ENCODE results near the gene VTA1.

VTA1 gene

DNA sequence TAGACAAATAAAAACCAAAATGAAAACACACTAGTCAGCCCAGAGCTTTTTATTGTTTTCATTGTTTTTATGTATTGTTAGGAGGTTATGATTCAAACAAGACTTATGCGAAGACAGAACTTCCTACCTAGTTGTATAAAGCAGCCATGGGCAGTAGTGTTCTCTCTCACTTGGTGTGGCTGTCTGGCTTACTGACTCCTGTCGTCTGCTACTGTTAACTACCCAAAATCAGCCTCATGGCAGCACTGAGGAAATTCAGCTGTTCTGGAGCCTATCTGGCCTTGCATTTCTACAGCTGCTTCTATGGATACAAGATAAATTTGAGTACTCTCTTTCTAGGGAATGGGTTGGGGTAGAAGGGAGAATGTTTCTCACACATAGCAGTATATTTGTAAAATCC is 20.4 kb downstream of the VTA1 start:
- TF ChIP-seq CTCF (conservative IDR thresholded peaks at IDR 0.05; ENCODE audit: control insufficient read depth, insufficient read depth, low read depth, low read length) = no peak
- no peak overlapping the region for H3K4me3 ChIP-seq (ENCODE audit: control insufficient read depth, low read depth, low read length)
- no peak for DNase-seq (ENCODE audit: low read depth)

DNA sequence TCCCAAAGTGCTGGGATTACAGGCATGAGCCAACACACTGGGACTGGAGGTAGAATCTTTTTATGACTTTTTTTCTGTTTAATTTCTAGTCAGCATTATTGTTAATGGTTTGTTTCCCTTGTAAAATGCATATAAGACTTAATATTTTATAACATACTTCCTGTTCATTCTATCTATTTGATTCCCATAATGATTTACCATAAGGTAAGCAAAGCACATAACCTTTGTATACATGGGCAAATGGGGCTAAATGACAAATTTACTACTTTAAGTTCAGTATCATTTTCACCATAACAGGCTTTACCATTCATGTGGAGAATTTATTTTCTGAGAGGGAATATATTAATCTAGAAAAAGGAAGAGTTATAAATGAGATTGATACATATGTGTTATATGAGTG is 24.3 kb downstream of the VTA1 start:
- TF ChIP-seq CTCF (conservative IDR thresholded peaks at IDR 0.05; ENCODE audit: control insufficient read depth, insufficient read depth, low read depth, low read length) = no peak
- no peak for DNase-seq (ENCODE audit: low read depth)

DNA sequence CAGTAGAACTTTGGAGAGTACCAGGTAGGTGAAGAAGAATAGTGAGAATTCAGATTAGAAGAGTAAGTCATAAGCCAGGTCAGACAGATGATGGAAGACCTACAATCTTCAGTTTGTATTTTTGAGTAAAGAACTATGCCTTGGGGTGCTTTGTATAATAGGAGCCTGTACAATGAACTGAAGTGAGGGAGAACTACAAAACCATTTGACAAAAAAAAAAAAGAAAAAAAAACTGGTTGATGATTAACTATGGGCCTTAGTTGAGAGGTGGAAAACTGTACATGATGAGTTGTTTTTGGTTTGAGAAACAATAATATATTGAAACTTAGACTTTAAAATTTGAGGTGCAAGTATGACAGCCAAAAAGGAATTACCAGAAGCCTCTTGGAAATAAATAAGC is 25.7 kb downstream of the VTA1 start:
- TF ChIP-seq CTCF (conservative IDR thresholded peaks at IDR 0.05; ENCODE audit: control insufficient read depth, insufficient read depth, low read depth, low read length) = no peak

More for the DNA sequence above, 24.3 kb downstream of the VTA1 start:
- H3K4me3 ChIP-seq (ENCODE audit: control insufficient read depth, low read depth, low read length) = no peak overlapping the region

DNA sequence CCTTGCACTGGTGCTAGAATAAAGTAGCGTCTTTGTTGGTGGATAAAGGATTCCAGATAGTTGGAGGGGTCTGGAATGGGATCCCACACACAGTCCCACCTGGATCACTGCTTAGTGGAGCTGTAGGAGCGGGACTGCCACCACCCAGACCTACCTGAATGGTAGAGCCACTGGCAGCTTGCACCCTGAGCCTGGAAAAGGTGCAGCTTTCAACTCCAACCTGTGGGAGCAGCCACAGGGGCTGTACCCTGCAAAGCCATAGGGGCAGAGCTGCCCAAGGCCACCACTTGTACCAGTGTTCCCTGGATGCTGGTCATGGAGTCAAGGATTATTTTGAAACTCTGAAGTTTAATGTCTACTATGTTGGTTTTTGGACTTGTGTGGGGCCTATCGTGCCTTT is 26.9 kb downstream of the VTA1 start:
- H3K4me3 ChIP-seq (ENCODE audit: control insufficient read depth, low read depth, low read length) = no peak overlapping the region
- no peak for DNase-seq (ENCODE audit: low read depth)
- no peak for TF ChIP-seq CTCF (conservative IDR thresholded peaks at IDR 0.05; ENCODE audit: control insufficient read depth, insufficient read depth, low read depth, low read length)

More for the DNA sequence above, 25.7 kb downstream of the VTA1 start:
- no peak overlapping the region for H3K4me3 ChIP-seq (ENCODE audit: control insufficient read depth, low read depth, low read length)
- DNase-seq (ENCODE audit: low read depth) = no peak

DNA sequence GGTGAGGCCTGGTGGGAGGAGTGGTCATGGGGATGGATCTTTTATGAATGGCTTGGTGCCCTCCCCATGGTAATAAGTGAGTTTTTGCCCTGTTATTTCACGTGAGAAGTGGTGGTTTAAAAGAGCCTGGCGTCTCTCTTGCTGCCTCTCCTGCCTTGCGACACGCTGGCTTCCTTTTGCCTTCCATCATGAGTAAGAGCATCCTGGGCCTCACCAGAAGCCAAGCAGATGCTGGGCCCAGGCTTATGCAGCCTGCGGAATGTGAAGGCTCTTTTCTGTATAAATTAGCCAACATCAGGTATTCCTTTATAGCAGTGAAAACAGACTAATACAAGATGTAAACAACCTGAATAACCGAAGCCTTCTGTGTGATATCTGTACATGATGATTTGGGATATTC is 27.6 kb downstream of the VTA1 start:
- no peak for TF ChIP-seq CTCF (conservative IDR thresholded peaks at IDR 0.05; ENCODE audit: control insufficient read depth, insufficient read depth, low read depth, low read length)
- DNase-seq (ENCODE audit: low read depth) = no peak
- H3K4me3 ChIP-seq (ENCODE audit: control insufficient read depth, low read depth, low read length) = no peak overlapping the region

- no peak for DNase-seq (ENCODE audit: low read depth)
- no peak overlapping the region for H3K4me3 ChIP-seq (ENCODE audit: control insufficient read depth, low read depth, low read length)
- no peak for TF ChIP-seq CTCF (conservative IDR thresholded peaks at IDR 0.05; ENCODE audit: control insufficient read depth, insufficient read depth, low read depth, low read length)
Measured at GRCh38 chr6:142178129-142178528, 31.1 kb downstream of the VTA1 start.

GRCh38 chr6:142182004-142182403 is 34.9 kb downstream of the VTA1 start:
- no peak for TF ChIP-seq CTCF (conservative IDR thresholded peaks at IDR 0.05; ENCODE audit: control insufficient read depth, insufficient read depth, low read depth, low read length)
- DNase-seq (ENCODE audit: low read depth) = no peak
- H3K4me3 ChIP-seq (ENCODE audit: control insufficient read depth, low read depth, low read length) = no peak overlapping the region
